Gastrocnemius medialis (tissue), 4 donors: ENCODE data around the gene HSPG2. TPM values are rescaled to one million over a fixed set of nuclear protein-coding genes. Genes with fewer than 3 reads are reported as not detected.

Source experiments
- ATAC-seq, 2 donors: fragments of 150-250 bp; one replicate each; pipeline ENCODE4 v1.9.1; 2016
- DNase-seq, 2 donors: peaks; one replicate each; pipeline ENCODE4 v3.0.0-alpha.2; 2019
- H3K27ac ChIP-seq, 4 donors: fragments of 200-600 bp; sonication (generic); 1 replicate in 1 of 4; 2 replicates in 3 of 4; pipeline ENCODE4 v1.5.1; 2016 to 2018; ENCODE audit warnings: mild to moderate bottlenecking in 2 of 4, moderate library complexity in 1 of 4
- H3K27me3 ChIP-seq, 3 donors: fragments of 200-600 bp; sonication (generic) in 2 of 3; 1 replicate in 1 of 3; 2 replicates in 2 of 3; pipeline versions ENCODE4 v1.5.1 to v1.6.0; 2016 to 2019; ENCODE audit warnings: mild to moderate bottlenecking in 1 of 3, moderate library complexity in 1 of 3
- H3K36me3 ChIP-seq, 2 donors: fragments of 200-600 bp; sonication (generic) in 1 of 2; one replicate each; pipeline ENCODE4 v1.5.1; 2017 to 2018
- H3K4me1 ChIP-seq, 2 donors: fragments of 200-600 bp; sonication (generic) in 1 of 2; one replicate each; pipeline ENCODE4 v1.5.1; 2016 to 2017; ENCODE audit warnings: mild to moderate bottlenecking in 2 of 2
- H3K4me3 ChIP-seq, 4 donors: fragments of 200-600 bp; sonication (generic) in 3 of 4; 1 replicate in 1 of 4; 2 replicates in 3 of 4; pipeline ENCODE4 v1.5.1; 2016 to 2019; ENCODE audit warnings: mild to moderate bottlenecking in 2 of 4
- H3K9me3 ChIP-seq, 3 donors: fragments of 200-600 bp; sonication (generic) in 2 of 3; 1 replicate in 1 of 3; 2 replicates in 2 of 3; pipeline ENCODE4 v1.5.1; 2016 to 2019
- POLR2A ChIP-seq, 2 donors: fragments of 450-650 bp; IDR thresholded peaks; one replicate each; pipeline ENCODE4 v1.6.1; 2017; ENCODE audit warnings: antibody characterized with exemption in 2 of 2, mild to moderate bottlenecking in 2 of 2, moderate library complexity in 2 of 2
- in situ Hi-C, 4 donors: fragments of 200-750 bp; cut with MboI; loops; one replicate each; pipeline versions ENCODE4 v1.15.0 to v1.8.0; 2017; ENCODE audit warnings: low sequenced_read_pairs in 4 of 4
- intact Hi-C: fragments of 100-400 bp; cut with DNase I; formaldehyde crosslinking; loops from one replicate; pipeline ENCODE4 v1.15.1; 2023; ENCODE audit warnings: low total_unique reads
- total RNA-seq, 4 donors: library from RNA; depleted of rRNA; stranded (reverse); fragments of >200 nt; gene quantifications; one replicate each; pipeline versions ENCODE4 v1.1.0 to v1.2.3, GENCODE V29; 2016
- TF ChIP-seq, protein P1 (sequence below), 5 experiments: fragments of 450-650 bp in 3 of 5; fragments of 200-600 bp in 2 of 5; sonication (generic) in 2 of 5; IDR thresholded peaks in 4 of 5; conservative IDR thresholded peaks in 1 of 5; 1 replicate in 4 of 5; 2 replicates in 1 of 5; pipeline ENCODE4 v1.5.1; 2016 to 2019; ENCODE audit warnings: antibody characterized with exemption in 5 of 5, mild to moderate bottlenecking in 3 of 5, moderate library complexity in 3 of 5

Gene HSPG2
- total RNA-seq, 4 donors from 2014 or later = 68.9 to 108 (median 83.5) TPM

GRCh38 chr1:21898326-21899200, 38.5 kb downstream of the HSPG2 start:
- DNase-seq (peak in 1 of 2 donors; percentile 35), ATAC-seq (no peak)
- TF ChIP-seq, protein P1, sequence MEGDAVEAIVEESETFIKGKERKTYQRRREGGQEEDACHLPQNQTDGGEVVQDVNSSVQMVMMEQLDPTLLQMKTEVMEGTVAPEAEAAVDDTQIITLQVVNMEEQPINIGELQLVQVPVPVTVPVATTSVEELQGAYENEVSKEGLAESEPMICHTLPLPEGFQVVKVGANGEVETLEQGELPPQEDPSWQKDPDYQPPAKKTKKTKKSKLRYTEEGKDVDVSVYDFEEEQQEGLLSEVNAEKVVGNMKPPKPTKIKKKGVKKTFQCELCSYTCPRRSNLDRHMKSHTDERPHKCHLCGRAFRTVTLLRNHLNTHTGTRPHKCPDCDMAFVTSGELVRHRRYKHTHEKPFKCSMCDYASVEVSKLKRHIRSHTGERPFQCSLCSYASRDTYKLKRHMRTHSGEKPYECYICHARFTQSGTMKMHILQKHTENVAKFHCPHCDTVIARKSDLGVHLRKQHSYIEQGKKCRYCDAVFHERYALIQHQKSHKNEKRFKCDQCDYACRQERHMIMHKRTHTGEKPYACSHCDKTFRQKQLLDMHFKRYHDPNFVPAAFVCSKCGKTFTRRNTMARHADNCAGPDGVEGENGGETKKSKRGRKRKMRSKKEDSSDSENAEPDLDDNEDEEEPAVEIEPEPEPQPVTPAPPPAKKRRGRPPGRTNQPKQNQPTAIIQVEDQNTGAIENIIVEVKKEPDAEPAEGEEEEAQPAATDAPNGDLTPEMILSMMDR (IDR thresholded peaks at IDR 0.05 in 4 of 5, conservative IDR thresholded peaks at IDR 0.05 in 1 of 5) = no peak
- TF ChIP-seq POLR2A (IDR thresholded peaks at IDR 0.05) = no peak

GRCh38 chr1:21897844-21898243, 39.3 kb downstream of the HSPG2 start:
- H3K9me3 ChIP-seq = no peaks in the 10 kb centered on the region
- in situ Hi-C loops (loop anchor here in 1 of 4 donors (10.0 kb wide), 1 partner anchor 67 kb away; no protein-coding TSS in a partner anchor), intact Hi-C loops (loop anchor here (2.0 to 5.0 kb wide), 2 partner anchors 39 to 64 kb away; partner anchors contain the start of gene HSPG2)
- no peak overlapping the region for H3K4me3 ChIP-seq
- DNase-seq (no peak), ATAC-seq (no peak)
- H3K27ac ChIP-seq = peak overlapping the region; percentile 59 to 91 (median 88)
- peaks cover 0 to 5% of the 10 kb centered on the region in 2 donors for H3K36me3 ChIP-seq
- TF ChIP-seq, protein P1 (IDR thresholded peaks at IDR 0.05 in 4 of 5, conservative IDR thresholded peaks at IDR 0.05 in 1 of 5) = no peak
- no peak for TF ChIP-seq POLR2A (IDR thresholded peaks at IDR 0.05)
- peaks cover 80 to 91% of the 10 kb centered on the region in 2 donors for H3K4me1 ChIP-seq
- no peaks in the 10 kb centered on the region for H3K27me3 ChIP-seq

More at GRCh38 chr1:21898326-21899200, 38.5 kb downstream of the HSPG2 start:
- H3K36me3 ChIP-seq = peaks cover 0 to 5% of the 10 kb centered on the region in 2 donors
- no peaks in the 10 kb centered on the region for H3K9me3 ChIP-seq
- intact Hi-C loops = loop anchor here (5.0 kb wide), 1 partner anchor 64 kb away; no protein-coding TSS in a partner anchor
- in situ Hi-C loops = loop anchor here in 1 of 4 donors (10.0 kb wide), 1 partner anchor 66 kb away; no protein-coding TSS in a partner anchor
- no peaks in the 10 kb centered on the region for H3K27me3 ChIP-seq
- H3K4me3 ChIP-seq = no peak overlapping the region
- peaks cover 87 to 94% of the 10 kb centered on the region in 2 donors for H3K4me1 ChIP-seq
- peak overlapping the region; percentile 52 to 91 (median 88) for H3K27ac ChIP-seq

- in situ Hi-C loops = loop anchor here in 1 of 4 donors (10.0 kb wide), 1 partner anchor 68 kb away; no protein-coding TSS in a partner anchor
- no peaks in the 10 kb centered on the region for H3K9me3 ChIP-seq
- peak; percentile 86 to 91 for DNase-seq
- peaks cover 0 to 5% of the 10 kb centered on the region in 2 donors for H3K36me3 ChIP-seq
- H3K27me3 ChIP-seq = no peaks in the 10 kb centered on the region
- peak overlapping the region; percentile 59 to 91 (median 88) for H3K27ac ChIP-seq
- intact Hi-C loops = loop anchor here (2.0 to 5.0 kb wide), 2 partner anchors 40 to 65 kb away; partner anchors contain the start of gene HSPG2
- peak; percentile 85 to 86 for ATAC-seq
- H3K4me1 ChIP-seq = peaks cover 70 to 82% of the 10 kb centered on the region in 2 donors
- H3K4me3 ChIP-seq = peak overlapping the region in 1 of 4 donors; percentile 15
- no peak for TF ChIP-seq POLR2A (IDR thresholded peaks at IDR 0.05)
Observed at GRCh38 chr1:21896652-21897532, 40.2 kb downstream of the HSPG2 start.

DNA sequence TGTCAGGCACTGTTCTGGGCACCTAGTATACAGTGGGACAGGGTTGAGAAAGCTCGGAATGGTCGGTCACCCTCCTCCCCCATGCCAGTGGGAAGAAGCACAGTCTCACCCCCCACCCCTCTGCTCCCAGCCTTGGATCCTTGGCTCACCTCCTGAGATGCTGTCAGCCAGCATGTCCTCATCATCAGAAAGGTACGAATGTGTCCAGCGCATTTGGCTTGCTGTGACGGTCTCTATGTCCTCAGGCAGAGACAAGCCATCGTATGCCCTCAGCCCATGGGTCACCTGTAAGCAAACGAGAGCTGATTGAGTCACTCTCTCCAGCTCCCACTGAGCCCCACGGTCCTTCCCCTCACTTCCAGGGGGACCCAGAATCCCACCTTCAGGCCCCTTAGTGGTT, 41.1 kb downstream of the HSPG2 start:
- DNase-seq = peak in 1 of 2 donors; percentile 65
- TF ChIP-seq, protein P1 (IDR thresholded peaks at IDR 0.05 in 4 of 5, conservative IDR thresholded peaks at IDR 0.05 in 1 of 5) = no peak
- no peak for TF ChIP-seq POLR2A (IDR thresholded peaks at IDR 0.05)

More for the DNA sequence above, 41.1 kb downstream of the HSPG2 start:
- H3K27ac ChIP-seq = peak overlapping the region; percentile 59 to 91 (median 88)
- peaks cover 62 to 73% of the 10 kb centered on the region in 2 donors for H3K4me1 ChIP-seq
- in situ Hi-C loops = loop anchor here in 1 of 4 donors (10.0 kb wide), 1 partner anchor 69 kb away; no protein-coding TSS in a partner anchor
- peaks cover 0 to 6% of the 10 kb centered on the region in 2 donors for H3K36me3 ChIP-seq
- no peak overlapping the region for H3K4me3 ChIP-seq
- peak; percentile 45 to 60 for ATAC-seq
- intact Hi-C loops = loop anchor here (2.0 to 5.0 kb wide), 2 partner anchors 41 to 66 kb away; partner anchors contain the start of gene HSPG2
- H3K9me3 ChIP-seq = no peaks in the 10 kb centered on the region
- no peaks in the 10 kb centered on the region for H3K27me3 ChIP-seq
